Measurements from ENCODE around the gene CR1L.
"Not testable (repeated sequence)": the region's sequence is repeated elsewhere in the genome, so short reads cannot be mapped to it uniquely, and the experiment has no call there.

Gene CR1L

DNA sequence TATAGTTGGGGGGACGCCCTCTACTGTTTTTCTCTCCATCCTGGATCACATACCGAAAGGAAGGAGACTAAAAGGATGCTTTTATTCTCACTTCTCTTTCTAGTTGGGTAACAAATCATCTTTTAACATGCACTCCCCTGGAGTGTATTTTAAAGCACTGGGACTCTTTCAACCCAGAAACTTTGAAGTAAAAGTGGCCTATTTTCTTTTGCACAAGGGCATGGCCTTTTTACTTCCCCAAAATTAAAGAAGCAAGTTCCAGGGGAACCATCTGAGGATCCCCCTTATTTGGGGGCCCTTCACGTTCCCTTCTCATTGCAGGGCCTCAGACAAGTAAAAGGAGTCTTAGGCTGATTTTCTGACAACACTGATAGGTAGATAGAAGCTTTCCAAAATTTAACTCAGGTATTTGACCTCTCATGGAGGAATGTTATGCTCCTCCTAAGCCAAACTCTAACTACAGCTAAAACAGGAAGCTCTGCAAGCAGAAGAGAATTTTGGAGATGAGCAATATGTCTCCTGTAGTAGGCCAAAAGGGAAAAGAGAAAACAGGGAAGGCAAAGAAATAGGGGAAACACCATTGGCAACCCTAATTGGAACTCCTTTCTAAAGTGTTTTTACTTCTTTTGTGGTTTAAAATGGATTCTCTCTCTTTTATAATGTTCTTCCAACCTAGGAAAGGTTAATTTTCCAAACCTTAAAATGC, 98.1 kb downstream of the CR1L start:
- in situ Hi-C loops (cut with HindIII; ENCODE audit: low sequenced_read_pairs) = no loop called here

- in situ Hi-C loops (cut with HindIII; ENCODE audit: low sequenced_read_pairs) = no loop called here
These were observed 99.1 kb downstream of the CR1L start for GRCh38 chr1:207744000-207744534.

GRCh38 chr1:207745285-207745684, 100.4 kb downstream of the CR1L start:
- in situ Hi-C loops (cut with HindIII; ENCODE audit: low sequenced_read_pairs) = no loop called here

GRCh38 chr1:207745839-207746767, 101.2 kb downstream of the CR1L start:
- in situ Hi-C loops (cut with HindIII; ENCODE audit: low sequenced_read_pairs) = no loop called here

GRCh38 chr1:207747627-207748492, 102.9 kb downstream of the CR1L start:
- in situ Hi-C loops (cut with HindIII; ENCODE audit: low sequenced_read_pairs) = no loop called here

- in situ Hi-C loops (cut with HindIII; ENCODE audit: low sequenced_read_pairs) = no loop called here
These were observed 104.0 kb downstream of the CR1L start for GRCh38 chr1:207748737-207749528.

GRCh38 chr1:207750631-207751305, 105.8 kb downstream of the CR1L start:
- in situ Hi-C loops (cut with HindIII; ENCODE audit: low sequenced_read_pairs) = no loop called here

DNA sequence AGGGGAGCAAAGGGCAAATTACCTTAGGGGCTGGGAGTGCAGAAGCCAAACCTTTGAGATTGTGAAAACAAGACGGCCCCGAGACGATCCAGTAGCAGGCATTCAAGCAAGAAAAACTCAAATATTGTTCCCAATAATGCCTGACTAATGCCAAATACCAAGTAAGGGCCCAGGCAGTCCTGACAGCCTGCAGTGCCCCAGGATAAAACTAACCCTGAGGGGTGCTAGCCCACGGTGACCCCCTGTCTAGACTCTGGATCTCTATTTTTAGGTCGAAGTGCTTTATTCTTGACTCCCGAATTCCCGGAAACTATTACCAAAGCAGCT, 106.5 kb downstream of the CR1L start:
- in situ Hi-C loops (cut with HindIII; ENCODE audit: low sequenced_read_pairs) = not testable (repeated sequence)

GRCh38 chr1:207751790-207752455, 107.0 kb downstream of the CR1L start, which contains the start of gene CD46:
Gene CD46, plus strand, starts transcription at chr1:207752054. Its CDS starts 159 bp downstream, at chr1:207752213.
- in situ Hi-C loops (cut with HindIII; ENCODE audit: low sequenced_read_pairs) = no loop called here

DNA sequence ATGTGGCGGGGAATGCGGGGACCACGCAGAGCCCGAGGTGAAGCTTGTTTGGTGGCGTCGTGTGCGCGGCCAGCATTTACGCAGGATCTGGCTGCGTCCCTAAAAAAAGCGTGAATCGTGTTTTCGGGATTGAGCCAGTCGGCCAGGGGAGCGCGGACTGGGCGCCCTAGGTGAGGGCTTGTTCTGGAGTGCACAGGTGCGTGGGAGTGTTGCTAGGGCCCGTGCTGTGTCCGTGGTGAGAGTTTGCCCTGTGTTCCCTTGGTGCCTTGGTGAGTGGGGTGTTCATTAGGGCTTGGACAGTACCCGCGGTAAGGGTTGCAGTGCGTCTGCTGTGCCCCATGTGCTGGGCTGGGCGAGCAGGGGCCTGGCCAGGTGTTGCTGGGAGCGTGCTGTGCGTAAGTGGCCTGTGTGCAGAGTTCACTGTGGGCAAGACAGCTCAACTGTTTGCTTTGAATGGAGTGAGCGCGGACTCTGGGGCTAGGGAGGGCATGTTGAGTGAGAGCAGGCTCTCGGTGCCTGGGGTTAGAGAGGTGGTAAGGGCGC, 107.6 kb downstream of the CR1L start:
- in situ Hi-C loops (cut with HindIII; ENCODE audit: low sequenced_read_pairs) = no loop called here

DNA sequence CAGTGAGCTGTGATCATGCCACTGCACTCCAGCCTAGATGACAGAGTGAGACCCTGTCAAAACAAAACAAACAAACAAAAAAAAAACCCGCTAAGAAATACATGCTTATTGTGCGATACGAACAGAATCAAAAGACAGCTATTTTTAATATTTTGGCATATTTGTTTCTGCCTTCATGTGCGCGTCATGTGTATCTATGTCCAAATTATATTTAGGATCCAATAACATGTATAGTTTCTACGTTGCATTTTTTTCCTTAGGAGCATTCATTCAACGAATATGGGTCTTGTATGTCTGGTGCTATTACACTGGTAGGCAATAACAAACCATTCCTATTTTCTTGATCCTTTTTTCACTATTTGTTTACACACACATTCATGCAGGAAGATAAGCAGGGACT, 108.7 kb downstream of the CR1L start:
- in situ Hi-C loops (cut with HindIII; ENCODE audit: low sequenced_read_pairs) = no loop called here

DNA sequence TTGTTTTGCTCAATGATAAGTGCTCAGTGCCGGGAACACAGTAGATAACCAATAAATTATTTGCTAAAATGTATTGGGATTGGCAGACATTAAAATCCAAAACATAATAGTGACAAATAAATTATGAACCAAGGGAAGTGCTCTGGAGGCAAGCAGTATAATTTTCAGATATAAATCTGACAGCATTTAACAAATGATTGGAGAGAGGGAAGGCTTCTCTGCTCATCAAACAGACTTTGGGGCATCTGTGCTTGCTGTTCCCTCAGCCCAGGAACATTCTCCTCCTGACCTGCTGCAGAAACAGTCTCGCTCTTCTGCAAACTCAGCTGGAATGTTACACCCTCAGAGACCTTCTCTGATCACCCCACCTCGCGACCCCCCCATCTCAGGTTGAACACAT, 109.1 kb downstream of the CR1L start:
- in situ Hi-C loops (cut with HindIII; ENCODE audit: low sequenced_read_pairs) = no loop called here

DNA sequence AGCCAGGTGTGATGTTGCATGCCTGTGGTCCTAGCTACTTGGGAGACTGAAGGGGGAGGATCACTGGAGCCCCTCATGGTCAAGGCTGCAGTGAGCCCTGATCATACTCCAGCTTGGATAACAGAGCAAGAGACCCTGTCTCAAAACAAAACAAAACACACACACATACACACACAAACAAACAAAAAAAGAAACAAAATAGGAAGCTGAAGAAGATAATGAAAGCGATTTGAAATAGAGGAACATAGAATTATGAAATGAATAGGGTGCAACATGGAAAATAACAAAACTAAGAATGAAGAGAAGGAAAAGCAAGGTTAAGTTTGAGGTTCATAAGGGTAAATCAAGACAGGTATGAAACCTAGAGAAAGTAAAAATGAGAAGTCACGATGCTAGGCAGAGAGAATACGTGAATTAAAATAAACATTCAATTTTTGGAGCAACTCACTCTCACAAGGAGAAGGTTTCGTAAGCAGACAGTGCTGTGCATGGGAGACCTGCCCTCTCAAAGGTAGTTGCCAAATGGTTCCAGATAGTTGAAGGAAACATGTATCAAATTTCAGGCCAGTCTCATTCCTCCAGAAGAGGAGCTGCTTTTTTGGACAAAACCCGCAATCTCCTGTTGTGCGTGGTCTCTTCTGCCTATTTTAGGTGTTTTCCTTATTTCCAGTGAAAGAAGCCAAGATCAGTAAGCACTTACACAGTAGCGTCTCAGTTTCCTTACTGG, 110.2 kb downstream of the CR1L start:
- in situ Hi-C loops (cut with HindIII; ENCODE audit: low sequenced_read_pairs) = no loop called here

DNA sequence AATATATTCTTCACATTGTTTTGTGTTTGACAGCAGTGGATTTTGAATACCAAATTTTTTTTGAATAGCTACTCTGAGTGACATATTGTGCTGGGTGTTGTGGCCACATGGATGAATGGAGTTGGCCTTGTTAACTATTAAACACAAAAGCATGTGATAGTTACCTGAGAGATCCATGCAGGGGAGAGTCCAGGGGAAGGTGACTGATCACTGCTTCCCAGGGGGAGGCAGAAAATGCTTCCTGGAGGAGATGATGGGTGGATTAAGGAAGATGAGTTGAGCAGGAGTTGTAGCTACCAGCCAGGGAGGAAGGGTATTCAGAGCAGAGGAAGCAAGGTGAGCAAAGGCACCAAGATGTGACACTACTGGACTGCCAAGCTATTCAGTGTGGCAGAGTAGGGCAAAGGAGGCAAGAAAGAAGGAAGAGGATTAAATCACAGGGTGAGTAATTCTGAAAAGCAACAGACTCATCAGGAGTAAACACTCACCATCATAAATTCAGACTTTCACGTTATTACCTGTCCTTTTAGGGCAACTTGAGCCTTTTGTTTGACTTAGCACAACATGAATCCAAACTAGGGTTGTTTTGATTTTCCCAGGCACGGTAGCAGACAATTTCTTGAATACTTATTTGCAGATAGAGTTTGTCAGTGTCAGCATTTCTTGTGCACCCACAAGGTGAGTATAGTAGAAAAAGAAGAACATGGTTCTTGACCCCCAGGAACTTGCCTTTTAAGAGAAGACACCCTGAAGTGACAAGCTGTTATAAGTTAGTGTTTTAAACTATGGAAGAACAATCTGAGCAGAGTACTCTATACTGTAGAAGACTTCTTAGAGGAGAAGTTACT, 111.1 kb downstream of the CR1L start:
- in situ Hi-C loops (cut with HindIII; ENCODE audit: low sequenced_read_pairs) = no loop called here

GRCh38 chr1:207762622-207763021, 117.7 kb downstream of the CR1L start:
- in situ Hi-C loops (cut with HindIII; ENCODE audit: low sequenced_read_pairs) = no loop called here

- in situ Hi-C loops (cut with HindIII; ENCODE audit: low sequenced_read_pairs) = no loop called here
These were observed 118.2 kb downstream of the CR1L start for GRCh38 chr1:207763091-207763490.

DNA sequence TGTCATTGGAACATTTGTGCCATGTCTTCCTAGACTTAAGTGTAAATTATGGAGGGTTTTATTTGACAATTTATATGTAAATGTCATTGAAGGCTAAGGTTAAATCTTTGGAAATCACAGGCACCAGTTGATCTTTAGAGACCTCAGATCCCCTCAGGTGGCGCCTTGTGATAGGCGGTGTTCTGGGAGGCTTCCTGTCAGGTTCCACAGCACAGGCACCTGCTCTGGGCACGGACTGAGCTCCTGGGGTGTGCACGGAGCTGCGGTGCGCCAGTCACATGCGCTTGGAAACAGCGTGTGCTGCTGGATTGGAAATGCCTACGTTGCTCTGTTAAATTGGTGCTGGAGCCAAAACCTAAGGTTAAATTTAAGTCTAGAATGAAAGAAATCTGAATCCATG, 119.0 kb downstream of the CR1L start:
- in situ Hi-C loops (cut with HindIII; ENCODE audit: low sequenced_read_pairs) = no loop called here
